ENCODE results near the gene ZNF106. TPM values are rescaled to one million over a fixed set of nuclear protein-coding genes. Genes with fewer than 3 reads are reported as not detected.

Gene ZNF106
- total RNA-seq, 4 donors from 2014 or later = 85.6 to 105 (median 93.7) TPM

DNA sequence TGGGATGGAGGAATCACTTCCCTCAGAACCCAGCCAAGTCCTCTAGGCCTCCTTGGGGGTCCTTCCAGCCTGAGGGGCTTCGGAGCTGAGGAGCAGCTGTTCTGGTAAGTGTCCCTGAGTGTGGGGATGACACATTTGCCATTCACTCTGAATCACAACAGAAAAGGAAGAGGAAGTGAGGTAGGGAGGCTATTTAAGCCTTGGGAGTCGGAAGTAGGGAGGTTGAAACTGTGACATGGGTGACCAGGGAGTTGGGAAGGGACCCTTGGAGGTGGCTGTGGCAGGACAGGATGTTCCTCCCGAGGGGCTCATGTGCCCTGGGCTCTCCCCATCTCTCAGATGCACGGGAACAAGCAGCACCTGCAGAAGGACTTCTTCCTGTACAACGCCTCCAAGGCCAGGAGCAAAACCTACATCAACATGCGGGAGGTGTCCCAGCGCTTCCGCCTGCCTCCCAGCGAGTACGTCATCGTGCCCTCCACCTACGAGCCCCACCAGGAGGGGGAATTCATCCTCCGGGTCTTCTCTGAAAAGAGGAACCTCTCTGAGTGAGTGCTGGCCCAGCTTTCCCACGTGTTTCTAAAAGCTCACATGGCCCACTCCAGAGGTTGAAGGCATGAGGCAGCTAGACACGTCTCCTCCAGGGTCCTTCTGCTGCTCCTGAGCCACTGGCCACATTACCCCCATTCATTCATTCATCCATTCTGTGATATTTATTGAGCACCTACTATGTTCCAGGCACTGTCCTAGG is 88.3 kb downstream of the ZNF106 start:
- ATAC-seq (ENCODE audit: low FRiP score) (no peak), DNase-seq (ENCODE audit: low spot score) (no peak)

DNA sequence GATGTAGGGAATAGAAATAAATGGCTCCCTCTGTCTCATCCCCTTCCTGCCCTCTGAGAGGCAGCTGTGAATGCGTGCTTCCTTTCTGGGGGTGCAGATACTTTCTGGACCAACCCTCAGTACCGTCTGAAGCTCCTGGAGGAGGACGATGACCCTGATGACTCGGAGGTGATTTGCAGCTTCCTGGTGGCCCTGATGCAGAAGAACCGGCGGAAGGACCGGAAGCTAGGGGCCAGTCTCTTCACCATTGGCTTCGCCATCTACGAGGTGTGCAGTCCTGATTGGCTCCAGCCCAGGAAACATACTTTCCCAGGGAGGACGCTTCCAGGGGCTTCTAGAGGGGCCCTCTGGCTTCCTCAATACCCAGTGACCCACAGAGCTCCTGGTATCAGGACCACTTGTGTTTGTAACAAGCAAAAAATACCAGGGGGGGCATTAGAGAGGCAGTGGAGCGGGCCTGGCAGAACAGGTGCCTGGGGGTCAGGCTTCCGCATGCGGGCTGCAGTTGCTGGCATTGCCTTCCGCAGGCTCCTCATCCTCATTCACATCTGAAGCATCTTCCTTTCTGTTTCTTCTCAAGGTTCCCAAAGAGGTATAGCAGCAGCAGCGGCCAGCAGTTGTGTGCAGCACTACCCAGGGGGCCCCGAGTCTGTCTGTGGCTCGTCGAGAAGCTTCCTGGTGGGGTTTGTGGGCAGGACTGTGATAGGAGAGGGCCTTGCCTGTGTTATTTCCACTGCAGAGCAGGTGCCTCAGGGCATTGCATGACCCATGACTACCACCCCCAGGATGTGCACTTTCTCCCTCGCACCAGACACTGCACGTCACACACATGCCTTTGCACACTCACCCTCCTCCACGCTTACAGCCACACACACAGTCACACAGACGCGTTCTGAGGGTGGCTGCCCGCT is 89.1 kb downstream of the ZNF106 start:
- no peak for ATAC-seq (ENCODE audit: low FRiP score)
- no peak for DNase-seq (ENCODE audit: low spot score)
- TF ChIP-seq, protein P1, sequence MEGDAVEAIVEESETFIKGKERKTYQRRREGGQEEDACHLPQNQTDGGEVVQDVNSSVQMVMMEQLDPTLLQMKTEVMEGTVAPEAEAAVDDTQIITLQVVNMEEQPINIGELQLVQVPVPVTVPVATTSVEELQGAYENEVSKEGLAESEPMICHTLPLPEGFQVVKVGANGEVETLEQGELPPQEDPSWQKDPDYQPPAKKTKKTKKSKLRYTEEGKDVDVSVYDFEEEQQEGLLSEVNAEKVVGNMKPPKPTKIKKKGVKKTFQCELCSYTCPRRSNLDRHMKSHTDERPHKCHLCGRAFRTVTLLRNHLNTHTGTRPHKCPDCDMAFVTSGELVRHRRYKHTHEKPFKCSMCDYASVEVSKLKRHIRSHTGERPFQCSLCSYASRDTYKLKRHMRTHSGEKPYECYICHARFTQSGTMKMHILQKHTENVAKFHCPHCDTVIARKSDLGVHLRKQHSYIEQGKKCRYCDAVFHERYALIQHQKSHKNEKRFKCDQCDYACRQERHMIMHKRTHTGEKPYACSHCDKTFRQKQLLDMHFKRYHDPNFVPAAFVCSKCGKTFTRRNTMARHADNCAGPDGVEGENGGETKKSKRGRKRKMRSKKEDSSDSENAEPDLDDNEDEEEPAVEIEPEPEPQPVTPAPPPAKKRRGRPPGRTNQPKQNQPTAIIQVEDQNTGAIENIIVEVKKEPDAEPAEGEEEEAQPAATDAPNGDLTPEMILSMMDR (IDR thresholded peaks at IDR 0.05) = no peak

More for the DNA sequence above, 88.3 kb downstream of the ZNF106 start:
- TF ChIP-seq, protein P1 (IDR thresholded peaks at IDR 0.05) = no peak

DNA sequence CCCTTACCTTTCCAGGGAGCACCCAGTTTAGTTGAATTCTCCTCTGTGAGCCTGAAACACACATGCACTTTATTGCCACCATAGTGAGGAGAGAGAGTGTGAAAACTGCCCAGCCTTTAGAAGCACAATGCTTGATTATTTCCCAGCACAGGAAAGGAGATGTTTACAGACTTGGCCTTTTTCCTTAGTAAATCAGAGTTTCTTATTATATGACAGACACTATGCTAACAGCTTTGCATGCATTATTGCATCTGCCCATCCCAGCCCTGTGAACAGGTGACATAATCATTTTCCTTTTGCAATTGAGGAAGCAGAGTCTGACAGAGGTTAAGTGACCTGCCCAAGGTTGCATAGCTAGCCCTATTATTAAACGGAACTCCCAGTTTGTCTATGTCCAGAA is 95.1 kb downstream of the ZNF106 start:
- TF ChIP-seq, protein P1 (IDR thresholded peaks at IDR 0.05) = no peak
- ATAC-seq (ENCODE audit: low FRiP score) (no peak), DNase-seq (ENCODE audit: low spot score) (no peak)

DNA sequence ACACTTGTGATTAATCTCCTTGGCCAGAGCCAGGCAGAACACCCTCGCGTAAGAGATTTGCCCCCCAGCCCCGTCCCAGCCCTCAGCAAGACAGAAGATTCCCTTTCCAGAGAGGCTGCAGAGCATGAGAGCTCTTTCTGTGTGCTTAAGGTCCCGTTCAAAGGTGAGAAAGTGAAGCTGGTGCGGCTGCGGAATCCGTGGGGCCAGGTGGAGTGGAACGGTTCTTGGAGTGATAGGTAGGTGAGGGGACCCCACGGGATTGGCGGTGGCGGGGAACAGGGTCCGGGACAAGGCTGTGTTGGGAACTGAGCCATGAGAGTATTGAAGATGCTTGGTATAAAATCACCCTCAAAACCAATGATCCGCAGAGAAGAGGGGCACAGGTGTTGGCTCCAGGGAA is 96.8 kb downstream of the ZNF106 start:
- TF ChIP-seq, protein P1 (IDR thresholded peaks at IDR 0.05) = no peak
- no peak for DNase-seq (ENCODE audit: low spot score)
- no peak for ATAC-seq (ENCODE audit: low FRiP score)

DNA sequence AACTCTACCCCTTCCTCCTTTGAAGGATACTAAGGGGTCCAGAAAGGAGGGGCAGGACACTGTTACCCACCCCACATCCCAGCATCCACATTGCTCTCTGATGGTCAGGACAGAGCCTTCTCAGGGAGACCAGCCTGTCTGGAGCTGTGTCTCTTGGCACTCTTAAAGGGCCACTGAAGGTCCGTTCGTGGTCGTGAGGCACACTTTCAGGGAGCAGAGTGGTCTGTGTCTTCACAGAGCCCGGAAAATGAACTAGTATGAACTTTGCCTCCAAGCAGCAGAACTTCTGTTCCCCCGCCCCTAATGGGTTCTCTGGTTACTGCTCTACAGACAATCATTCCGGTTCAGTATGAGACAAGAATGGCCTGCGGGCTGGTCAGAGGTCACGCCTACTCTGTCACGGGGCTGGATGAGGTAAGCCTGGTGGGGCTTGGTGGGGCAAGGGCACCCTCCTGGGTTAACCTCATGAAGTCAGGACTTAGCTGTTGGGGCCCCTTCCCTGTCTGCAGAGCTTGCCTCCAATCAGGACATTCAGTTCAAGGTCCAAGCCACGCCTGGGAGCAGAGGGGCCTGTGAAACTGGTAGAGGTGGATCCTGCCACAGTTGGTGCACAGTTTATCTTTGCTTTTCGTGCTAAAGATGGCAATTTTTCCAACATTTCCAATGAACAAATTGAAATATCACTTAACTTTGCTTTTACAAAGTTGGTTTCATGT is 98.5 kb downstream of the ZNF106 start:
- TF ChIP-seq, protein P1 (IDR thresholded peaks at IDR 0.05) = no peak
- ATAC-seq (ENCODE audit: low FRiP score) (no peak), DNase-seq (ENCODE audit: low spot score) (no peak)

DNA sequence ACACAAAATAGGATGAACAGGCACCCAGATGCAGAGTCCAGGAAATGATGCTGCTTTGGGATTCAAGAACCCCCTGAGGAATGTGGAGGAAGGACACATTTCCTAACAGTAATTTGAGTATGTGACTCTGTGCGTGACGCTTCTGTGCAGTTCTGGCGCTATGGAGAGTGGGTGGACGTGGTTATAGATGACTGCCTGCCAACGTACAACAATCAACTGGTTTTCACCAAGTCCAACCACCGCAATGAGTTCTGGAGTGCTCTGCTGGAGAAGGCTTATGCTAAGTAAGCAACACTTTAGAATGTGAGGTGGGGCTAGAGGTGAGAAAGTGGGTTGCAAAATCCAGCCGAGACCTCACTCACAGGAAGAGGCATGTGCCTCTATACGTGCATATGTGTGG is 103.3 kb downstream of the ZNF106 start:
- TF ChIP-seq, protein P1 (IDR thresholded peaks at IDR 0.05) = no peak
- DNase-seq (ENCODE audit: low spot score) = no peak
- ATAC-seq (ENCODE audit: low FRiP score) = no peak

Measured in omental fat pad (tissue), 4 donors.